Stomach (tissue), 4 donors: ENCODE measurements around the gene ENOX1.

Experiments used
- POLR2A ChIP-seq, 4 donors: fragments of 450-650 bp; IDR thresholded peaks; one replicate each; pipeline ENCODE4 v1.6.1; 2016; ENCODE audit warnings: antibody characterized with exemption in 4 of 4, control low read depth in 2 of 4, mild to moderate bottlenecking in 1 of 4, moderate library complexity in 1 of 4
- TF ChIP-seq, protein P1 (sequence below), 7 experiments: fragments of 450-650 bp in 4 of 7; fragments of 200-600 bp in 3 of 7; sonication (generic) in 3 of 7; IDR thresholded peaks; one replicate each; pipeline ENCODE4 v1.5.1; 2016 to 2019; ENCODE audit warnings: antibody characterized with exemption in 7 of 7, control low read depth in 2 of 7, mild to moderate bottlenecking in 1 of 7

DNA sequence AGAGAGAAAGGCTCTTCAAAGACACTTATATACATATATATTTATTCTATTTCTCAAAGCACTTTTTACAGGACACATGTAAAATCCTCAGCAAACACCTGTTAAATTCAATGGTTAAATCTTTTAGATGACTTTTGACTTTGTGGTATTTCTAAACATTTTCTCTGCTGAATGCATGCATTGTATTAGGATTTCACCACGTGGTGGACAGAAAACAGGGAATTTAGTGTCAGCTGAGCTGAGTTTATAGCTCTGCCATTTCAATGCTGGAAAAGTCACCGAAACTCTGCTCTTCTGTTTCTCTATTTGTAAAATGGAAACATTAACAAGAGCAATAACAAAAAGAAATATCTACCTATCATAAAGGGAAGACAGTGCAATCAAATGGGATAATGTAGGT lies 375.6 kb downstream of the ENOX1 start:
- TF ChIP-seq, protein P1, sequence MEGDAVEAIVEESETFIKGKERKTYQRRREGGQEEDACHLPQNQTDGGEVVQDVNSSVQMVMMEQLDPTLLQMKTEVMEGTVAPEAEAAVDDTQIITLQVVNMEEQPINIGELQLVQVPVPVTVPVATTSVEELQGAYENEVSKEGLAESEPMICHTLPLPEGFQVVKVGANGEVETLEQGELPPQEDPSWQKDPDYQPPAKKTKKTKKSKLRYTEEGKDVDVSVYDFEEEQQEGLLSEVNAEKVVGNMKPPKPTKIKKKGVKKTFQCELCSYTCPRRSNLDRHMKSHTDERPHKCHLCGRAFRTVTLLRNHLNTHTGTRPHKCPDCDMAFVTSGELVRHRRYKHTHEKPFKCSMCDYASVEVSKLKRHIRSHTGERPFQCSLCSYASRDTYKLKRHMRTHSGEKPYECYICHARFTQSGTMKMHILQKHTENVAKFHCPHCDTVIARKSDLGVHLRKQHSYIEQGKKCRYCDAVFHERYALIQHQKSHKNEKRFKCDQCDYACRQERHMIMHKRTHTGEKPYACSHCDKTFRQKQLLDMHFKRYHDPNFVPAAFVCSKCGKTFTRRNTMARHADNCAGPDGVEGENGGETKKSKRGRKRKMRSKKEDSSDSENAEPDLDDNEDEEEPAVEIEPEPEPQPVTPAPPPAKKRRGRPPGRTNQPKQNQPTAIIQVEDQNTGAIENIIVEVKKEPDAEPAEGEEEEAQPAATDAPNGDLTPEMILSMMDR (IDR thresholded peaks at IDR 0.05), result no peak
- no peak for TF ChIP-seq POLR2A (IDR thresholded peaks at IDR 0.05)
